Measurements from ENCODE around the gene IRX6.

DNA sequence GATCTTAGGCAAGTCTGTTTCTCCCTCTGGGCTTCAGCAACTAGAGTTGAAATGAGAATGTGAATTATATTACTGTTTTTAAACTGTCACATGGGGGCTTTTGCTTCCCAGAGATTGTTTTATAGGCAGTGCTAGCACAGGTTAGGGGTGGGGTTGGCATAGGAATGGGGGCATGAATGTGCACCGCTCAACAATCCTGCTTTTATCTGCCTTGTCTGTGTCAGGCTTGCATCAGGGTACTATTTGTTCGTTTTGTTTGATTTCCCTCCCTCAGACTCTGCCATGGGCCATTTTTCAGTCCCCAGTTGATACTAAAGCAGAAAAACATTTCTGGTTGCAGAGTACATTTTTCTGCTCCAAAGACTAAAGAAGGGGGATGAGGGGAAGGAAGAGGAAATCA, 34.6 kb upstream of the IRX6 start:
- TF ChIP-seq CREB1 (IDR thresholded peaks at IDR 0.05) (no peak), RBBP5 (IDR thresholded peaks at IDR 0.05; ENCODE audit: borderline replicate concordance, low read depth, low read length) (no peak), RAD21 (IDR thresholded peaks at IDR 0.05 in 1 of 2, conservative IDR thresholded peaks at IDR 0.05 in 1 of 2; ENCODE audit: low read depth in 2 of 2, low read length in 2 of 2) (no peak), MAFK (IDR thresholded peaks at IDR 0.05; ENCODE audit: low read depth, low read length) (no peak), POLR2A (IDR thresholded peaks at IDR 0.05; ENCODE audit: control extremely low read depth in 1 of 2, low read depth in 2 of 2, low read length in 2 of 2) (no peak)
- TF ChIP-seq, protein P1, sequence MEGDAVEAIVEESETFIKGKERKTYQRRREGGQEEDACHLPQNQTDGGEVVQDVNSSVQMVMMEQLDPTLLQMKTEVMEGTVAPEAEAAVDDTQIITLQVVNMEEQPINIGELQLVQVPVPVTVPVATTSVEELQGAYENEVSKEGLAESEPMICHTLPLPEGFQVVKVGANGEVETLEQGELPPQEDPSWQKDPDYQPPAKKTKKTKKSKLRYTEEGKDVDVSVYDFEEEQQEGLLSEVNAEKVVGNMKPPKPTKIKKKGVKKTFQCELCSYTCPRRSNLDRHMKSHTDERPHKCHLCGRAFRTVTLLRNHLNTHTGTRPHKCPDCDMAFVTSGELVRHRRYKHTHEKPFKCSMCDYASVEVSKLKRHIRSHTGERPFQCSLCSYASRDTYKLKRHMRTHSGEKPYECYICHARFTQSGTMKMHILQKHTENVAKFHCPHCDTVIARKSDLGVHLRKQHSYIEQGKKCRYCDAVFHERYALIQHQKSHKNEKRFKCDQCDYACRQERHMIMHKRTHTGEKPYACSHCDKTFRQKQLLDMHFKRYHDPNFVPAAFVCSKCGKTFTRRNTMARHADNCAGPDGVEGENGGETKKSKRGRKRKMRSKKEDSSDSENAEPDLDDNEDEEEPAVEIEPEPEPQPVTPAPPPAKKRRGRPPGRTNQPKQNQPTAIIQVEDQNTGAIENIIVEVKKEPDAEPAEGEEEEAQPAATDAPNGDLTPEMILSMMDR (IDR thresholded peaks at IDR 0.05; ENCODE audit: control extremely low read depth in 1 of 3, insufficient read depth in 1 of 3, low read depth in 1 of 3, low read length in 3 of 3): no peak
- TF ChIP-seq, protein P2, sequence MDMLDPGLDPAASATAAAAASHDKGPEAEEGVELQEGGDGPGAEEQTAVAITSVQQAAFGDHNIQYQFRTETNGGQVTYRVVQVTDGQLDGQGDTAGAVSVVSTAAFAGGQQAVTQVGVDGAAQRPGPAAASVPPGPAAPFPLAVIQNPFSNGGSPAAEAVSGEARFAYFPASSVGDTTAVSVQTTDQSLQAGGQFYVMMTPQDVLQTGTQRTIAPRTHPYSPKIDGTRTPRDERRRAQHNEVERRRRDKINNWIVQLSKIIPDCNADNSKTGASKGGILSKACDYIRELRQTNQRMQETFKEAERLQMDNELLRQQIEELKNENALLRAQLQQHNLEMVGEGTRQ (IDR thresholded peaks at IDR 0.05; ENCODE audit: low read length): no peak
